ENCODE measurements around the gene SLC6A11.

DNA sequence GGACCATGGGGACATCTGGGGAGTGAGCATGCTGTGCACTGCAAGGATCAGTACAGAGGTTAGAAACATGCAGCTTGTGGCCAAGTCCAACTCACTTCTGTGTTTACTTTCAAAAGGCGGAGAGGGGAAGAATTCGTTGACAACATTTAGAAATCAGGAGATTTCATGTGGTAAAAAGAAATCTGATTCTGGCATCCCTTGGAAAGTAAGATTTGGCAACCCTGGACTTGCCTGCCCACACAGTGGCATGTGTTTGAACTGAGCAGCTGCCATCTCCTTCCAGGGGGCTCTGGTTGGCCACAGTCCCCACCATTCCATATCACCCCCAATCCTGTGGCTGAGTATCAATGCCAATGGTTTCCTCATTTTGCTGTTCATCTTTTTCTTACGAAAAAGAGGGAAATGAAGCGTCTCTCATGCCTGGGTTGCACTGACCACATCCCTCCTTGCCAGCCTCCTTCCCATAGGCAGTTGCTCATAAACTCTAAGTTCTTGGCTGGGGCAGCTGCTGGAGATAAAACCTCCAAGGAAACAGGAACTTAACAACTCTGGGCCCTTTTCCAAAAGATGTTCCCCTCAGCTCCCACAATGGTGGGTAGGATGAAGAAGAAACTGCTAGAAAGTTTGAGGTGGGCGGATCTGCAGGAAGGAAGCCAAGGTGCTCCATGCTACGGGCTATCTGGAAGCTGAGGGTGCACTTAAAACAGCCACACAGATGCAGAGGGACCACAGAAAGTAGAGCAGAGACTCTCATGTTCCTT, 29.2 kb downstream of the SLC6A11 start:
- TF ChIP-seq, protein P1, sequence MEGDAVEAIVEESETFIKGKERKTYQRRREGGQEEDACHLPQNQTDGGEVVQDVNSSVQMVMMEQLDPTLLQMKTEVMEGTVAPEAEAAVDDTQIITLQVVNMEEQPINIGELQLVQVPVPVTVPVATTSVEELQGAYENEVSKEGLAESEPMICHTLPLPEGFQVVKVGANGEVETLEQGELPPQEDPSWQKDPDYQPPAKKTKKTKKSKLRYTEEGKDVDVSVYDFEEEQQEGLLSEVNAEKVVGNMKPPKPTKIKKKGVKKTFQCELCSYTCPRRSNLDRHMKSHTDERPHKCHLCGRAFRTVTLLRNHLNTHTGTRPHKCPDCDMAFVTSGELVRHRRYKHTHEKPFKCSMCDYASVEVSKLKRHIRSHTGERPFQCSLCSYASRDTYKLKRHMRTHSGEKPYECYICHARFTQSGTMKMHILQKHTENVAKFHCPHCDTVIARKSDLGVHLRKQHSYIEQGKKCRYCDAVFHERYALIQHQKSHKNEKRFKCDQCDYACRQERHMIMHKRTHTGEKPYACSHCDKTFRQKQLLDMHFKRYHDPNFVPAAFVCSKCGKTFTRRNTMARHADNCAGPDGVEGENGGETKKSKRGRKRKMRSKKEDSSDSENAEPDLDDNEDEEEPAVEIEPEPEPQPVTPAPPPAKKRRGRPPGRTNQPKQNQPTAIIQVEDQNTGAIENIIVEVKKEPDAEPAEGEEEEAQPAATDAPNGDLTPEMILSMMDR (IDR thresholded peaks at IDR 0.05): no peak
- no peak for TF ChIP-seq POLR2A (IDR thresholded peaks at IDR 0.05)

Data from esophagus squamous epithelium (tissue), 4 donors.